GM06990 (cell line): ENCODE data around the gene ISM1.

Experiments
- DNase-seq: peaks from one replicate; pipeline ENCODE4 v3.0.0-alpha.2; 2011; ENCODE audit not compliant: insufficient read length; ENCODE audit errors: extremely low read depth
- H3K27me3 ChIP-seq: replicated peaks from 2 replicates; pipeline ENCODE4 v1.6.0; 2011; ENCODE audit warnings: low read length; ENCODE audit not compliant: control insufficient read depth, insufficient read depth
- H3K36me3 ChIP-seq: 2 replicates; pipeline ENCODE4 v1.5.1; 2011; ENCODE audit warnings: low read length; ENCODE audit not compliant: control insufficient read depth, insufficient read depth
- H3K4me3 ChIP-seq: replicated peaks from 2 replicates; pipeline ENCODE4 v1.5.1; 2011; ENCODE audit warnings: low read depth, mild to moderate bottlenecking, control low read depth, low read length
- TF ChIP-seq, protein P1 (sequence below): IDR thresholded peaks from 2 replicates; pipeline ENCODE4 v1.5.1; 2011; ENCODE audit warnings: low read length, control low read depth, mild to moderate bottlenecking, inconsistent platforms; ENCODE audit not compliant: insufficient read depth, poor library complexity, severe bottlenecking

The ISM1 gene

DNA sequence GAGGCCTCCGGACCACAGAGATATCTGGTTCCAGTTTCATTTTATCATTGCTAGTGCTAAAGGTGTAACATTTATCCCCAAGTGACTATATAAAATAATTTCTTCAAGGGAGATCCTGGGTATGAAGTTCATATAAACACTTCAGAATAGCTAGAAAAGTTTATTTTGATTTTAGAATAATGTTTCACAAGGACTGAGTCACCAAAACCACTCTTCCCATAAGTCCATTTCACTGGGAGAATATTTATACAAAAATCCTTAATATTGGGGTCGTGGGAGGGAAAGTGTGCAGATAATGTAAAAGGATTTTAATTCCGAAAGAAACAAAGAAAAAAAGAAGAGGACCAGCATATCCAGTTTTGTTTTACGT lies 128.1 kb downstream of the ISM1 start:
- DNase-seq: no peak
- TF ChIP-seq, protein P1, sequence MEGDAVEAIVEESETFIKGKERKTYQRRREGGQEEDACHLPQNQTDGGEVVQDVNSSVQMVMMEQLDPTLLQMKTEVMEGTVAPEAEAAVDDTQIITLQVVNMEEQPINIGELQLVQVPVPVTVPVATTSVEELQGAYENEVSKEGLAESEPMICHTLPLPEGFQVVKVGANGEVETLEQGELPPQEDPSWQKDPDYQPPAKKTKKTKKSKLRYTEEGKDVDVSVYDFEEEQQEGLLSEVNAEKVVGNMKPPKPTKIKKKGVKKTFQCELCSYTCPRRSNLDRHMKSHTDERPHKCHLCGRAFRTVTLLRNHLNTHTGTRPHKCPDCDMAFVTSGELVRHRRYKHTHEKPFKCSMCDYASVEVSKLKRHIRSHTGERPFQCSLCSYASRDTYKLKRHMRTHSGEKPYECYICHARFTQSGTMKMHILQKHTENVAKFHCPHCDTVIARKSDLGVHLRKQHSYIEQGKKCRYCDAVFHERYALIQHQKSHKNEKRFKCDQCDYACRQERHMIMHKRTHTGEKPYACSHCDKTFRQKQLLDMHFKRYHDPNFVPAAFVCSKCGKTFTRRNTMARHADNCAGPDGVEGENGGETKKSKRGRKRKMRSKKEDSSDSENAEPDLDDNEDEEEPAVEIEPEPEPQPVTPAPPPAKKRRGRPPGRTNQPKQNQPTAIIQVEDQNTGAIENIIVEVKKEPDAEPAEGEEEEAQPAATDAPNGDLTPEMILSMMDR: no peak
- H3K4me3 ChIP-seq: no peak overlapping the region
- H3K36me3 ChIP-seq: no peaks in the 10 kb centered on the region
- no peaks in the 10 kb centered on the region for H3K27me3 ChIP-seq
